SU-DHL-6 (cell line): ENCODE data around the gene RIMS4.

Experiments used
- H2AFZ ChIP-seq: fragments of 200-600 bp; sonication (generic); 2 replicates; pipeline ENCODE4 v1.6.1; 2014; ENCODE audit warnings: low read depth, mild to moderate bottlenecking, moderate library complexity, mixed read lengths, antibody characterized with exemption, low read length; ENCODE audit not compliant: severe bottlenecking
- H3F3A ChIP-seq: fragments of 200-600 bp; shearing (Covaris generic); 2 replicates; pipeline ENCODE4 v1.6.0; 2016; ENCODE audit warnings: antibody characterized with exemption, mild to moderate bottlenecking; ENCODE audit not compliant: insufficient read depth
- H3K27ac ChIP-seq: fragments of 200-600 bp; sonication (generic); 2 replicates; pipeline ENCODE4 v1.5.1; 2016; ENCODE audit warnings: low read depth, mild to moderate bottlenecking, low read length, moderate library complexity, mixed read lengths
- H3K27me3 ChIP-seq: fragments of 200-600 bp; sonication (generic), shearing (Covaris generic); 2 replicates; pipeline ENCODE4 v1.6.0; 2014; ENCODE audit warnings: mild to moderate bottlenecking, low read length
- H3K36me3 ChIP-seq: fragments of 200-600 bp; sonication (generic); 2 replicates; pipeline ENCODE4 v1.6.1; 2014; ENCODE audit warnings: mild to moderate bottlenecking, low read length, mixed read lengths
- H3K4me2 ChIP-seq: fragments of 300-600, 200-600 bp; shearing (Covaris generic), sonication (generic); 2 replicates; pipeline ENCODE4 v1.6.0; 2014; ENCODE audit warnings: low read length, low read depth, mild to moderate bottlenecking; ENCODE audit not compliant: poor library complexity, severe bottlenecking
- H3K4me3 ChIP-seq: fragments of 200-600 bp; sonication (generic); 2 replicates; pipeline ENCODE4 v1.5.1; 2014; ENCODE audit warnings: antibody characterized with exemption, low read length, mild to moderate bottlenecking, mixed read lengths; ENCODE audit not compliant: insufficient read depth, poor library complexity, severe bottlenecking
- H3K79me2 ChIP-seq: fragments of 200-600 bp; sonication (generic); 2 replicates; pipeline ENCODE4 v1.6.1; 2014; ENCODE audit warnings: mild to moderate bottlenecking, low read length, moderate library complexity; ENCODE audit not compliant: insufficient read depth
- H3K9ac ChIP-seq: fragments of 200-600 bp; sonication (generic); 2 replicates; pipeline ENCODE4 v1.7.0; 2014; ENCODE audit warnings: mild to moderate bottlenecking, low read length
- H3K9me2 ChIP-seq: fragments of 200-600 bp; sonication (generic); replicated peaks from 2 replicates; pipeline ENCODE4 v1.6.1; 2014; ENCODE audit warnings: low read length; ENCODE audit not compliant: insufficient read depth
- H3K9me3 ChIP-seq: fragments of 200-600 bp; sonication (generic); 2 replicates; pipeline ENCODE4 v1.6.1; 2014; ENCODE audit warnings: low read length, mixed read lengths; ENCODE audit not compliant: insufficient read depth
- H4K20me1 ChIP-seq: fragments of 200-600 bp; sonication (generic); 2 replicates; pipeline ENCODE4 v1.6.1; 2014; ENCODE audit warnings: low read depth, mild to moderate bottlenecking, antibody characterized with exemption, low read length, moderate library complexity, mixed read lengths
- CTCF ChIP-seq: fragments of 200-600 bp; sonication (generic); IDR thresholded peaks from one replicate; pipeline ENCODE4 v1.5.1; 2017; ENCODE audit warnings: antibody characterized with exemption, mild to moderate bottlenecking, low read length, moderate library complexity; ENCODE audit not compliant: insufficient read depth, poor library complexity, severe bottlenecking
- EZH2phosphoT487 ChIP-seq: fragments of 200-600 bp; sonication (generic), shearing (Covaris generic); conservative IDR thresholded peaks from 2 replicates; pipeline ENCODE4 v1.6.1; 2018; ENCODE audit warnings: mild to moderate bottlenecking, antibody characterized with exemption, low read length, moderate library complexity, mixed read lengths

Gene RIMS4

GRCh38 chr20:44838521-44838920, 28.2 kb upstream of the RIMS4 start:
- Histone ChIP-seq H3K4me2 (no peak overlapping the region), H3K79me2 (no peaks in the 10 kb centered on the region), H2AFZ (no peak overlapping the region), H3K27me3 (no peaks in the 10 kb centered on the region), H3K4me3 (no peak overlapping the region), H4K20me1 (no peaks in the 10 kb centered on the region), H3K27ac (no peak overlapping the region), H3K36me3 (no peaks in the 10 kb centered on the region), H3K9me3 (no peaks in the 10 kb centered on the region), H3K9me2 (no peaks in the 10 kb centered on the region), H3F3A (no peaks in the 10 kb centered on the region), H3K9ac (no peak overlapping the region)
- TF ChIP-seq EZH2phosphoT487 (no peak), CTCF (no peak)

- H3K27me3 ChIP-seq = no peaks in the 10 kb centered on the region
- no peaks in the 10 kb centered on the region for H3K79me2 ChIP-seq
- no peaks in the 10 kb centered on the region for H3K36me3 ChIP-seq
- no peaks in the 10 kb centered on the region for H4K20me1 ChIP-seq
- H3F3A ChIP-seq = no peaks in the 10 kb centered on the region
- TF ChIP-seq CTCF (no peak), EZH2phosphoT487 (no peak)
- no peak overlapping the region for H2AFZ ChIP-seq
- no peak overlapping the region for H3K9ac ChIP-seq
- no peaks in the 10 kb centered on the region for H3K9me3 ChIP-seq
- no peak overlapping the region for H3K27ac ChIP-seq
- no peak overlapping the region for H3K4me3 ChIP-seq
- H3K9me2 ChIP-seq = no peaks in the 10 kb centered on the region
- H3K4me2 ChIP-seq = no peak overlapping the region
Observed at GRCh38 chr20:44837946-44838345, 27.6 kb upstream of the RIMS4 start.

GRCh38 chr20:44836601-44837120, 26.3 kb upstream of the RIMS4 start:
- no peaks in the 10 kb centered on the region for H3K36me3 ChIP-seq
- no peak overlapping the region for H3K4me3 ChIP-seq
- no peaks in the 10 kb centered on the region for H4K20me1 ChIP-seq
- no peaks in the 10 kb centered on the region for H3K9me2 ChIP-seq
- no peak overlapping the region for H3K4me2 ChIP-seq
- no peaks in the 10 kb centered on the region for H3K9me3 ChIP-seq
- H3K27ac ChIP-seq = no peak overlapping the region
- no peak overlapping the region for H2AFZ ChIP-seq
- H3K27me3 ChIP-seq = no peaks in the 10 kb centered on the region
- no peaks in the 10 kb centered on the region for H3K79me2 ChIP-seq
- no peak overlapping the region for H3K9ac ChIP-seq
- TF ChIP-seq CTCF = no peak
- TF ChIP-seq EZH2phosphoT487 = no peak
- H3F3A ChIP-seq = no peaks in the 10 kb centered on the region
